H54 (cell line): ENCODE measurements around the gene PKNOX1.
"Not testable (repeated sequence)": the region's sequence is repeated elsewhere in the genome, so short reads cannot be mapped to it uniquely, and the experiment has no call there.

ENCODE experiments used
- DNase-seq: peaks from one replicate; pipeline ENCODE4 v3.0.0; 2011; ENCODE audit warnings: low spot score, mixed read lengths; ENCODE audit not compliant: insufficient read length
- FAIRE-seq: peaks from 3 replicates; lab custom pipeline; 2011; peaks lifted over from hg19 to GRCh38; lab: Jason Lieb, UNC
- POLR2A ChIP-seq: IDR thresholded peaks from 2 replicates; pipeline ENCODE4 v1.6.1; 2011; ENCODE audit warnings: low read depth, mild to moderate bottlenecking, low read length

PKNOX1 gene

GRCh38 chr21:43029785-43030184 lies 55.4 kb downstream of the PKNOX1 start:
- DNase-seq = no peak
- TF ChIP-seq POLR2A = no peak
- FAIRE-seq = no peak

- DNase-seq (no peak), FAIRE-seq (no peak)
- no peak for TF ChIP-seq POLR2A
Observed at GRCh38 chr21:43031121-43031619, 56.8 kb downstream of the PKNOX1 start.

DNA sequence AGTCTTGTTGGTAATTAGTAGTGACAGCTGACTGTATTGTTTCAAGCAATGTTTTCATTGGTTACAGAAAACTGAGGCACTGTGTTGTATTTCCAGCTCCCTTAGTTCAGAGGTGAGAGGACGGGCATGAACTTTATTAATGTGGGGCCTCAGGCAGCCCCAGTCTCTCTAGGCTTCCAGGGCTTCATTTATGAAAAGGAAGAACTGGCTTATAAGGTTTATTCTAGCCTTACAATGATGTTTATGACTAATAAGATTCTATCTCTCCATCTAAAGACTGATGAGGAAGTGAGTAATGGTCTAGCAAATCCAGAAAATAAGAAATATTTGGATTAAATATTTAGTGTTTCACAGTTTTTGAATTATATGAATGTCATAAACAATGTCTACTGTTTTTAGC lies 59.7 kb downstream of the PKNOX1 start:
- TF ChIP-seq POLR2A = no peak
- FAIRE-seq (no peak), DNase-seq (no peak)

- FAIRE-seq (no peak), DNase-seq (no peak)
- TF ChIP-seq POLR2A = no peak
Observed at GRCh38 chr21:43034826-43035225, 60.5 kb downstream of the PKNOX1 start.

- not testable (repeated sequence) for FAIRE-seq, DNase-seq
Observed at GRCh38 chr21:43036889-43037288, 62.5 kb downstream of the PKNOX1 start.

GRCh38 chr21:43037918-43038658 lies 63.7 kb downstream of the PKNOX1 start:
- not testable (repeated sequence) for FAIRE-seq, DNase-seq

DNA sequence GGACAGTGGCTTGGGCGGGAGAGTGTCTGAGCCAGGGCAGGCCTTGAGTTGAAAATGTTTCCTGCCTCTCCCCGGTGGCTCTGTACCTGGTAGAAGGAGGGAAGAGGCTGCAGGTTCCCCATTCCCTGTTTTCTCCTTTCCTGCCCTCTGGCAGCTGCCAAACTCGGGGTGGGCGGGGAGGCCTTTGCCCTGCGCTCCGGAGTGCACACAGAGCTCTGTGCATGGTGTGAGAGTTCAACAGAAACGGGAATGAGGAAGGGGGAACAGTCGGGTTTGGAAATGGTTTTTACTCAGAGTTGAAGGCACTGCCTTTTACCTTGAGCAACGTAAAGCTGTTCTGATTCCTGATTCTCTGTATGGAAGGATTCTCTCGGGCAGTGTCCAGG lies 64.3 kb downstream of the PKNOX1 start:
- FAIRE-seq, DNase-seq: not testable (repeated sequence)

DNA sequence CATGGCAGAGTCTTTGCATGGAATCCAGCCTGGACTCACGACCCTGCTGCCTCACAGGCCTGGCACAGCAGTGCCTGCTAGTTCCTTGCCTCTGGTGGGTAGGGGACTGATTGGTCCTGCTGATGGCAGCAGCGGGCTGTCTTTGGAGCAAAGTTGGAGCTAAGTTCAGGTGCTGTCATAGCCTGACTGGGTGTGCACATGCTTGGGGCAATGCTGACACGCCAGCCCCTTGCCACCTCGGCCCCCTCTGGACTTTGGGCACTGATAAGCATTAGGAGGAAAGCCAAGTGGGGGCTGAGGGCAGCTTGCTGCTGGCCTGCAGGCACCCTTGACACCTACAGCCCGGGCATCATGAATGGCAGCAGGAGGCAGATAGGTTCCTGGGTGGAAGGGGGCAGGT lies 67.8 kb downstream of the PKNOX1 start:
- DNase-seq, FAIRE-seq: not testable (repeated sequence)

DNA sequence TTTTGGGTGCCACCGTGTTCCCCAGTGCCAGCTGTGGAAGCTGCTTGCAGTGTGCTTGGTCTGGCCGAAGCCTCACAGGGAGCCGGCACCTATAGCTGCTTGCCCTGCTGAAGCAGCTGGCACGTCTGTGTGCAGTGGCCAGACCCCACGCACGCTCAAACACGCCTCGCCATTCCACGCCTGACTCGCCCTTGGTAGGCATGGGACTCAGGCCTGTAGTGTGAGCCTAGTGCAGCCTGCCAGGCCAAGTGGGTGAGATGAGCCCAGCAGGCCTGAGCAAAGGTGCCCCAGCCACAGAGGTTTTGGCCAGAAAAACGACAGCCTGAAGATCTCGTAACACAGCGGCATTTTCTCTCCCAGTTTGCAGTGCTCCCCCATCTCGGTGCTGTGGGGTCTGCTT lies 68.9 kb downstream of the PKNOX1 start:
- not testable (repeated sequence) for FAIRE-seq, DNase-seq

GRCh38 chr21:43044547-43044946 lies 70.2 kb downstream of the PKNOX1 start:
- FAIRE-seq, DNase-seq: not testable (repeated sequence)

- FAIRE-seq, DNase-seq: not testable (repeated sequence)
Observed at GRCh38 chr21:43045165-43045875, 71.0 kb downstream of the PKNOX1 start.

DNA sequence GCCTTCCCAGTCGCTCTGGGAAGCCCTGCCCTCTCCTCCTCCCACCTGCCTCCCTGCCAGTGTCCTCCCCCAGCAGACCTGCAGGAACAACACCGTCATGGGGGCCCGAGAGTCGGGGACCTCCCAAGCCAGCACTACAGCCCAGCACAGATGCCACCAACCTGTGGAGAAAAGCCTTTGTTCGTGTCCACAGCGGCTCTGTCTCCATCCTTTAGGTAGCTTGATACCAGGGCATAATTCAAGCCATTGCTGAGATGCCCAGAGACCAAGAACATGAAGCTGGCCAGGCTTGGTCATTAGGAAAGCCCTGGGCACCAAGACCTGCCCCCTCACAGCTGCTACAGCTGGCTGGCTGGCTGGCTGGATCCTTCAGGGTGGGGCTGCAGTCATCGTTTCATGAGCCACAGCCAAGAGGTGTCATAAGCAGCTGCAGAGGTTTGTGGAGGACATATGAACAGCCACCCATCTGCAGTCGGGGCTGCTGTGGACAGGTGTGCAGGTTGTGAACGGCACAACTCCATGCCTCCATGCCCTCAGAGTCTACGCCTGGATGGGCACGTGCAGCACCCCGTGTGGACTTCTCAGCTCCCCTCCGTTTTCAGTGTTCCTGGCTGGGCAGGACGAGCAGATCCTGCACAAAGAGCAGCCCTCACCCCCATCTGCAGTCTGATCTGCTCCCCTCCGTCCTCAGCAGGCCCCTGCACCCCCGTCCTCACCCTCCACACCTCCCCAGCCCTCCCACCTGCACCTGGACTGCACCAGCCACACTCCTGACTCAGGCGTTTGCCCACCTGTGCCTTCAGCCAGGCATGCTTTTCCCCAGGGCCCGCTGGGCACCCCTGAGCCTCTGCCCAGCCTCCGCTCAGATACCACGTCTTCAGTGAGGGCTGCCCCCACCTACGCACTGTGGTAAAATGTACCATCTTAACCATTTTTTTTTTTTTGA lies 71.8 kb downstream of the PKNOX1 start:
- not testable (repeated sequence) for FAIRE-seq, DNase-seq

DNA sequence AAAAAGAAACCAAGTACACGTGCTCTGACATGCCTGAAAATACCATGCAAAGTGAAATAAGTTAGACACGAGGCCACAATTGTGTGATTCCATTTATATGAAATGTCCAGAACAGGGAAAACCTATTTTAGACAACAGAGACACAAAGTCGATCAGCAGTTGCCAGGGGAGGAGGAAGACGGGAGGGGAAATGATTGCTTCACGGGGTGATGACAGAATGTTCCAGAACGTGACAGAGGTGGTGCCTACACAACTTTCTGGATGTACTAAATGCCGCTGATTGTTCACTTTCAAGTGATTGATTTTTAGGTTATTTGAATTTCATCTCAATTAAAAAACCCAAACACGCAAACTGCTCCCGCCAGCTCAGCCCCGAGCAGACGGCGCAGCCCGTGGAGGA lies 78.8 kb downstream of the PKNOX1 start:
- FAIRE-seq, DNase-seq: not testable (repeated sequence)

GRCh38 chr21:43062955-43063664 lies 88.7 kb downstream of the PKNOX1 start:
- DNase-seq = not testable (repeated sequence)

GRCh38 chr21:43064265-43064917 lies 90.0 kb downstream of the PKNOX1 start:
- FAIRE-seq, DNase-seq: not testable (repeated sequence)

More at GRCh38 chr21:43062955-43063664, 88.7 kb downstream of the PKNOX1 start:
- not testable (repeated sequence) for FAIRE-seq

DNA sequence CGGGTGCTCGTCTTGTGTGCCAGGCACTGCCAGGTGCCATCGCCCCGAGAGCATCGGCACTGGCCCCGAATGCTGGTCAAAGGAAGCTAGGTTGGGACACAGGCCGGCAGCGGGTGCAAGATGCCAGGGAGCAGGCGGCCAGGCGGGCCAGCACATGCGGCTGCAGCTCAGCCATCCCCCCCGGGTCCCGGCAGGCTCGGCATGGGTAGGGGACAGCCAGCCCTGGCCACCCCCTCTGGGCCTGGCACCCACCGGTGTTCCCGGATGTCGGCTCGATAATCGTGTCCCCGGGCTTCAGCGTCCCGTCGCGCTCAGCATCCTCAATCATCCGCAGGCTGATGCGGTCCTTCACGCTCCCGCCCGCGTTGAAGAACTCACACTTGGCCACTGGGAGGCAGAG lies 91.6 kb downstream of the PKNOX1 start:
- DNase-seq, FAIRE-seq: not testable (repeated sequence)

DNA sequence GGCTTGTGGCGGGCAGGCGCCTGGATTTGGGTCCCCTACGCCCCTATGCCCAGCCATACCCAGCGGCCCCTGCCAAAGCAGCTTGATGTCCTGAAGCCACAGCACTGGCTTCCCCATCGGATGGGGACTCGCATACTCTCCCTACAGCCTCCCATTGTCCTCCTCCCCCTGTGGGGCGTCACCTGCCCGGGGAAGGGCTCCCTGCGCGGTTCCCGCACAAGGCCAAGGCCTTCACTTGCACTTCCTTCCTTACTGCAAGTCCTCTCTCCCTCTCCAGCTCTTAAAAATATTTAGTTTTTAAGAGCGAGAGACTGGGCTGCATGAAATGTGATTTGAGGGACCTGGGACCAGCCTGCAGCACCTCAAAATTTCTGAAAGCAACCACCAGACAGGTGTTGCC lies 92.3 kb downstream of the PKNOX1 start:
- not testable (repeated sequence) for FAIRE-seq, DNase-seq

DNA sequence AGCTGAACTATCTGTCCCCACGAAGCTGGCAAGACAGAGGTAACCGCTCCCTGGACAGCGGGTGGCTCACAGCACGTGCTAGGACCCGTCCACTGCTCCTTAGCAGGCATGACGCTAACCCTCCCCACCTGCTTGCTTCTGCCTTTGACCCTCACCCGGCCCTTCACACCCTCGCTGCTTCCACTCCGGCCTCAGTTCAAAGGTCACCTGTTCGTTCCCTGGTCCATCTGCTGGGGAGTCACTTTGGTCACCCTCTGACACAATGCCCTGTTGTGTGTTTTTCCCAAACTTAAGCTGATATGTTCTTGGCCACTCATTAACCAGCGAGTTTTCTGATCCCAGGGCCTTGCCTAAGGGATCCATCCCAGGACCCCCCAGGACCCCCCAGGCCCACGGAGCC lies 93.7 kb downstream of the PKNOX1 start:
- not testable (repeated sequence) for FAIRE-seq, DNase-seq
